GM19193 (cell line): ENCODE measurements around the gene ERBB2.

ENCODE experiments used
- POLR2A ChIP-seq: IDR thresholded peaks from 4 replicates; pipeline ENCODE4 v1.6.1; 2011; ENCODE audit not compliant: insufficient read depth, insufficient read length; ENCODE audit errors: extremely low read depth

ERBB2 gene

GRCh38 chr17:39684369-39685192 is 15.3 kb upstream of the ERBB2 start:
- no peak for TF ChIP-seq POLR2A

DNA sequence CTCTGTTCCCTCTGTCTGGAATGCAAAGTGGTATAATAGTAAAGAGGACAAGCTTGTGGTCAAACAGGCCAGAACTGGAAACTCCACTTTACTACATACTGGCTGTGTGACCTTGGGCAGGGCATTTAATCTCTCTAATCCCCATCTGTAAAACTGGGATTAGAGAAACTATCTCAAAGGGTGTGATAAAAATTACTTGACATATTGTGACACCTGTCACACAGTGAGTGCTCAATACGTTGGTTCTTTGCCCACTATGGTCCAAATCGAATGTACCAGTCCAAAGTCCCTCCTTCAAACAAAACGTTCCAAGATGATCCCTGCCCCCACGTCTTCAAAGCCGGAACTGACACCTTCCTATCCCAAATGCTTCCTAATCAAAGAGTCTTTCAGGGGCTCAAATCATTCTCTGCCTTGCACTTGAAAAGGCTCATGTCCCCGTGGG is 12.7 kb upstream of the ERBB2 start:
- no peak for TF ChIP-seq POLR2A

DNA sequence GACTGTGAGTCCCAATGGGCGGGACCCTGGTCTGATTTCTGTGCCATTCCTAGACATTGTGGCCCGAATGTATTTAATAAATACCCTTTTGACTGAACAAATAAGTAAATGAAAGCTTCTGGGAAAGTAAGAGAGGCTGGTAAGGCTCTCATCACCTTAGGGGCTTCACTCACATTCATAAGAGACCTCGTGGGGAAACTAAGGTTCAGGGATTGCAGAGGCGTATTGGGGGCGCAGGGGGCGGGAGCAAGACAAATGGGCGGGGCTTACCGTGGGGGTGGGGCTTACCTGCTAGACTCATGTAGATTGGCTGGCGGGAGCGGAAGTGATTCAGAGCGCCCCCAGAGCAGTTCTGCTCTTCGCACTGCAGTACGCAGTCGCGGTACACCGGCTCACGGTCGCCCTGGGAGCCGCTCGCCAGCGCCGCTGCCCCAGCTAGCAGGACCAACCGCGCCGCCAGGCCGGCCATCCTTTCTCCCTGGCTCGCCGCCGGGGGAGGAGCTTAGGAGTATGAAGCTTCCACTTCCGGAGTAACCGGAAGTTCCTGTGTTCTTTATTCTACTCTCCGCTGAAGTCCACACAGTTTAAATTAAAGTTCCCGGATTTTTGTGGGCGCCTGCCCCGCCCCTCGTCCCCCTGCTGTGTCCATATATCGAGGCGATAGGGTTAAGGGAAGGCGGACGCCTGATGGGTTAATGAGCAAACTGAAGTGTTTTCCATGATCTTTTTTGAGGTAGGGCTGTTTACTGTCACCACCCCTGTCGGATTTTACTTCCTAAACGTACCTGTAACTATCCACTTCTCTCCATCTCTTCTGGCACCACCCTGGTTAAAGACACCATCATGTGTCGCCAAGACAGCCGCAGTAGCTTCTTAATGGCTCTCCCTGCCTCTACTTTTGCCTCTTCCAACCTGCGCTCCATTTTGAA is 12.1 kb upstream of the ERBB2 start, which contains the start of gene PGAP3:
Gene PGAP3 (minus strand): TSS at position 512 of the 929 bp plus-strand sequence. CDS start 43 bp downstream, at position 469.
- TF ChIP-seq POLR2A: peak; percentile 85

DNA sequence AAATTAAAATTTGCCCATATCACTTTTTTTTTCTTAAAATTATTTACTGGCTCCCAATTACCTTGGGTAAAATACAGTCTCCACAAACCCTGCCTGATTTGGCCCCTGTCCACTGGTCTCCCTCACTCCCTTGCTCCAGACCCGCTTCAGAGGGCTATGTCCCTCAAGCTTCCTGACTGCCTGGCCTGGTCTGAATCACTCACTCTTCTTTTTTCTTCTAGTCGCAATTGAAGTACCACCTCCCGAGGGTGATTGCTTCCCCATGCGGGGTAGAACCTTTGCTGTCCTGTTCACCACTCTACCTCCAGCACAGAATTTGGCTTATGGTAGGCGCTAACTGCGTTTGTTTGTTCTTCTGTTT is 11.4 kb upstream of the ERBB2 start:
- no peak for TF ChIP-seq POLR2A

DNA sequence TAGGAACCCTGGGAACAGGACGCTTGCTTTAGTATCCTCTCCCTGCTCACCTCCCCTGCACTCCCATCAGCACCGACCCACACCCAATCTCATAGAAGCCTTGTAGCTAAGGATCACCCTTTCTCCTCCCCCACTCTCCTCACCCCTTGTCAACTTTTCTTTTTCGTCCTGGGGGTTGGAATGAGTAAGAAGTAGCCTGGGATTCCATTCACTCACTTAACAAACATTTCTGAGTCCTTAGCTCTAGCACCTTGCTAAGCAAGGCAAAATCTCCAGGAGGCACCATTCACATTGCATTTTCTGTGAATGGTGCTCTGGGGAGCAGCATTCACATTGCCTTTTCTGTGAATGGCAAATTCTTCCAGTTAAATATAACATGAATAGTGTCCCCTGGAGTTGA is 10.9 kb upstream of the ERBB2 start:
- TF ChIP-seq POLR2A: no peak

DNA sequence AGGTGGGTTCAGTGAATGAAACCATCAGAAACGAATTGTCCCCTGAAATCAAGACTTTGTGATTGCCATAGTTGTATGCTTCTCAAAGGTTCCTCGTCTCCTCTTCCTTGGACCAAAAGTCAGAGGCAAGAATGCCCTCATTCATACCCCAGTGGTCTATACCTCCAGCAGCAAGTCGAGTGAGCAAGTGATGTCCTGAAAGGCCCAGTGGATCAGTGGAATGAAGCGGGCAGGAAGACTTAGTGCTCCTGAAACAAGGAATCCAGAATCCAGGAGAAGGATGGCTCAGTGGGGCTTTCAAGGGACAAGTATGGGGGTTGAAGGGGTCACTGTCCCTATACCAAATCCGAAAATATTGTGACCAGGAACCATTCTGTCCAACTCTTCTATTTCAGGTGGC is 5.3 kb upstream of the ERBB2 start:
- TF ChIP-seq POLR2A: no peak

DNA sequence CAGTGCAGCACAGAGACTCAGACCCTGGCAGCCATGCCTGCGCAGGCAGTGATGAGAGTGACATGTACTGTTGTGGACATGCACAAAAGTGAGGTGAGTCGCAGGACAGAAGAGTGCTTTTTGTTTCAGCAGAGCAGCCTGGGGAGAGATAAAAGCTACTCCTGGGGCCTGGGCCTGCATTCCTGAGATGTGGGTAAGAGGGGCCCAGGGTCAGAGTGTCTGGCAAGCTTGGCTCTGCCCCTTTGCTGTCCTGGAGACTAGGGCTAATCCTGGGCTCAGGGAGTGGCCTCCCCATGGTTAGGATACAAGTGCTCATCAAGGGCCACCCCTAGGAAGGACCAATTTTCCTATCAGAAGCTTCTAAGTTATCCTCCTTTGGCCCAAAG is 4.8 kb upstream of the ERBB2 start:
- no peak for TF ChIP-seq POLR2A

GRCh38 chr17:39696731-39697130 is 3.1 kb upstream of the ERBB2 start:
- TF ChIP-seq POLR2A: no peak

DNA sequence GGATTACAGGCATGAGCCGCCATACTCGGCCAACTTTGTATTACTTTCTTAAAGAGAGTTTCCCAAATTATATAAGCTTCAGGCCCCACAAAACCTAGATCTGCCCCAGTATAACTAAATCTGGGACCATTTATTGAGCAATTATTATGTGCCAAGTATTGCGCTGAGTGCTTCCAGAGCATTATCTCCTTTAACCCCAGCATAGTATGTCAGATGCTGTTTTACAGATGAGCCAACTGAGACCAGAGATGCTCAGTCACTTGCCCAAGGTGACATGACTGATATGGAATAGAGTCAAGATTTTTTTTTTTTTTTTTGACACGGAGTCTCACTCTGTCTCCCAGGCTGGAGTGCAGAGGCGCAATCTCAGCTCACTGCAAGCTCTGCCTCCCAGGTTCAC is 1.9 kb upstream of the ERBB2 start:
- TF ChIP-seq POLR2A: no peak

GRCh38 chr17:39700148-39700987 is 504 bp downstream of the ERBB2 start:
- TF ChIP-seq POLR2A: no peak

DNA sequence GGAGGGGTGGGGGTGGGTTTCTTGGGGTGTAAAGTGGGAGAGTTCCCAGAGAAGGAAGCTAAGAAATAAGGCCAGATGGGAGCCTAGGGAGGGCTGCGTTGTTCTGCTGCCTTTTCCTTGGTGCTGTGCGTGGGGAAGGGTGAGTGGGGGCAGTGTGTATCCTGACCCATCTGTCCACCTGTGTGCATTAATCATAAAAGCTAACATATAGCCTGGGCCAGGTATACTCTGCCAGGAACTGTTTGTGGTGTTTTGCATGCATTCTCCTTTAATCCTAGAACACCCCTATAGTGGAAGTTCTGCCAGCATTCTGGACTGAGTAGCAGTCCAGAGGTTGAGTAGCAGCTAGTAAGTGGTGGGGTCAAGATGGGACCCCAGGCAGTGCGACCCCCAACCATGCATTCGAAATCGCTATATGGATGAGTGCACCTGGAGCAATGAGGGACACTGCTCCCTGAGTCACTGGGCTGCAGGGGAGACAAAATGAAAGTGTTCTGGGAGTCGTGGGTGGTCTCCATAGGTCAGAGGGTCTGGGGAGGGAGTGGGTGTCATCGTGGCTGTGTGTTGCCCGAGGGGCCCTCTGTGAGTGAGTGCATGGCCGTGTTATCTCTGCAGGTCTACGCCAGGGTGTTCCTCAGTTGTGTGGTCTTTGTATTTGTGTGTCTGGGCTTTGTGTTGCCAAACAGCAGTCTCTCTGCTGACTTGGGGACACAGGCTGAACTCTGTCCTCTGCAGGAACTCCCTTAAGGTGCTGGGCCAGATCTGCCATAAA is 1.3 kb downstream of the ERBB2 start:
- no peak for TF ChIP-seq POLR2A

- TF ChIP-seq POLR2A: no peak
Observed at GRCh38 chr17:39701784-39702422, 2.0 kb downstream of the ERBB2 start.
